ENCODE data around the gene CD300LD. TPM values are rescaled to one million over a fixed set of nuclear protein-coding genes. Genes with fewer than 3 reads are reported as not detected.
"Not testable (repeated sequence)": the region's sequence is repeated elsewhere in the genome, so short reads cannot be mapped to it uniquely, and the experiment has no call there.

The CD300LD gene
- polyA plus RNA-seq, 1 of the 3 experiments (the other 2 are of a cell fraction), result not detected

GRCh38 chr17:74558882-74559519 lies 33.1 kb downstream of the CD300LD start:
- TF ChIP-seq RCOR1 (IDR thresholded peaks at IDR 0.05; ENCODE audit: low read length) (no peak), SMC3 (IDR thresholded peaks at IDR 0.05; ENCODE audit: low read depth, low read length) (no peak), SIN3A (IDR thresholded peaks at IDR 0.05; ENCODE audit: borderline replicate concordance, low read depth, low read length) (no peak), GATA2 (CRISPR knock-in tag; IDR thresholded peaks at IDR 0.05) (no peak), JUND (IDR thresholded peaks at IDR 0.05) (no peak), TCF12 (IDR thresholded peaks at IDR 0.05) (no peak), MAX (IDR thresholded peaks at IDR 0.05; ENCODE audit: low read depth) (no peak), ELF1 (IDR thresholded peaks at IDR 0.05) (no peak), NRF1 (IDR thresholded peaks at IDR 0.05; ENCODE audit: low read depth, low read length) (no peak), USF1 (IDR thresholded peaks at IDR 0.05; ENCODE audit: borderline replicate concordance, low read depth) (no peak), PBX3 (IDR thresholded peaks at IDR 0.05) (no peak), ZBTB33 (IDR thresholded peaks at IDR 0.05; ENCODE audit: borderline replicate concordance, low read depth) (no peak), RFX5 (IDR thresholded peaks at IDR 0.05; ENCODE audit: low read length) (no peak), POLR2AphosphoS5 (IDR thresholded peaks at IDR 0.05; ENCODE audit: low read depth, low read length) (no peak), TEAD4 (IDR thresholded peaks at IDR 0.05; ENCODE audit: borderline replicate concordance, insufficient read depth) (no peak), FOSL2 (IDR thresholded peaks at IDR 0.05; ENCODE audit: borderline replicate concordance, low read depth) (no peak), CTCF (IDR thresholded peaks at IDR 0.05) (no peak), EZH2phosphoT487 (IDR thresholded peaks at IDR 0.05; ENCODE audit: borderline replicate concordance, low read depth) (no peak), USF2 (IDR thresholded peaks at IDR 0.05; ENCODE audit: borderline replicate concordance, low read depth, low read length) (no peak), NFIC (IDR thresholded peaks at IDR 0.05; ENCODE audit: borderline replicate concordance) (no peak)
- Histone ChIP-seq H4K20me1 (ENCODE audit: insufficient read depth) (no peaks in the 10 kb centered on the region), H2AFZ (ENCODE audit: low read depth) (no peak overlapping the region), H3K9me3 (no peaks in the 10 kb centered on the region), H3K4me1 (ENCODE audit: control insufficient read depth in 1 of 2, insufficient read depth in 2 of 2, low read depth in 1 of 2, low read length in 1 of 2) (no peaks in the 10 kb centered on the region), H3K27ac (ENCODE audit: low read depth in 2 of 2, low read length in 1 of 2) (no peak overlapping the region), H3K4me3 (ENCODE audit: low read depth in 2 of 2, low read length in 1 of 2) (no peak overlapping the region), H3K9me2 (no peaks in the 10 kb centered on the region), H3F3A (replicated peaks; ENCODE audit: insufficient read depth) (no peaks in the 10 kb centered on the region), H3K9ac (no peak overlapping the region), H3K27me3 (ENCODE audit: insufficient read depth) (no peaks in the 10 kb centered on the region), H3K36me3 (replicated peaks in 1 of 2; ENCODE audit: control insufficient read depth in 1 of 2, insufficient read depth in 2 of 2, low read length in 1 of 2) (no peaks in the 10 kb centered on the region), H3K79me2 (ENCODE audit: insufficient read depth) (no peaks in the 10 kb centered on the region), H3K4me2 (no peak overlapping the region)
- WGBS (ENCODE audit: low lambda C conversion rate), result 26% methylated on average over 6 of the region's 6 CpGs
- DNase-seq, result no peak
- ChIA-PET POLR2A (no interaction called here), CTCF (no interaction called here)

- H3K9me2 ChIP-seq; H3K9ac ChIP-seq; H3K27ac ChIP-seq (ENCODE audit: low read depth in 2 of 2, low read length in 1 of 2); H3K79me2 ChIP-seq (ENCODE audit: insufficient read depth); H3F3A ChIP-seq (replicated peaks; ENCODE audit: insufficient read depth); H2AFZ ChIP-seq (ENCODE audit: low read depth); H3K36me3 ChIP-seq (replicated peaks in 1 of 2; ENCODE audit: control insufficient read depth in 1 of 2, insufficient read depth in 2 of 2, low read length in 1 of 2); DNase-seq; H3K4me2 ChIP-seq; H3K4me3 ChIP-seq (ENCODE audit: low read depth in 2 of 2, low read length in 1 of 2); H4K20me1 ChIP-seq (ENCODE audit: insufficient read depth); POLR2A ChIA-PET; H3K4me1 ChIP-seq (ENCODE audit: control insufficient read depth in 1 of 2, insufficient read depth in 2 of 2, low read depth in 1 of 2, low read length in 1 of 2); H3K27me3 ChIP-seq (ENCODE audit: insufficient read depth); H3K9me3 ChIP-seq: not testable (repeated sequence)
- CTCF ChIA-PET, result interaction anchor here (1.1 to 7.5 kb wide), 4 partner anchors 8 to 100 kb away, joined by 5 to 60 read pairs (median 6); partner anchors contain the start of gene CD300H
- WGBS (ENCODE audit: low lambda C conversion rate), result 20% methylated on average over 4 of the region's 4 CpGs
Measured at GRCh38 chr17:74558402-74558801, 33.7 kb downstream of the CD300LD start.
